ENCODE measurements around the gene YWHAG. TPM values are rescaled to one million over a fixed set of nuclear protein-coding genes. Genes with fewer than 3 reads are reported as not detected.

The YWHAG gene
- total and polyA plus RNA-seq, 9 of the 15 experiments (the other 6 are each of a cell fraction or from before 2014, with no cell fraction given): 30.4 to 246 (median 94.5) TPM

DNA sequence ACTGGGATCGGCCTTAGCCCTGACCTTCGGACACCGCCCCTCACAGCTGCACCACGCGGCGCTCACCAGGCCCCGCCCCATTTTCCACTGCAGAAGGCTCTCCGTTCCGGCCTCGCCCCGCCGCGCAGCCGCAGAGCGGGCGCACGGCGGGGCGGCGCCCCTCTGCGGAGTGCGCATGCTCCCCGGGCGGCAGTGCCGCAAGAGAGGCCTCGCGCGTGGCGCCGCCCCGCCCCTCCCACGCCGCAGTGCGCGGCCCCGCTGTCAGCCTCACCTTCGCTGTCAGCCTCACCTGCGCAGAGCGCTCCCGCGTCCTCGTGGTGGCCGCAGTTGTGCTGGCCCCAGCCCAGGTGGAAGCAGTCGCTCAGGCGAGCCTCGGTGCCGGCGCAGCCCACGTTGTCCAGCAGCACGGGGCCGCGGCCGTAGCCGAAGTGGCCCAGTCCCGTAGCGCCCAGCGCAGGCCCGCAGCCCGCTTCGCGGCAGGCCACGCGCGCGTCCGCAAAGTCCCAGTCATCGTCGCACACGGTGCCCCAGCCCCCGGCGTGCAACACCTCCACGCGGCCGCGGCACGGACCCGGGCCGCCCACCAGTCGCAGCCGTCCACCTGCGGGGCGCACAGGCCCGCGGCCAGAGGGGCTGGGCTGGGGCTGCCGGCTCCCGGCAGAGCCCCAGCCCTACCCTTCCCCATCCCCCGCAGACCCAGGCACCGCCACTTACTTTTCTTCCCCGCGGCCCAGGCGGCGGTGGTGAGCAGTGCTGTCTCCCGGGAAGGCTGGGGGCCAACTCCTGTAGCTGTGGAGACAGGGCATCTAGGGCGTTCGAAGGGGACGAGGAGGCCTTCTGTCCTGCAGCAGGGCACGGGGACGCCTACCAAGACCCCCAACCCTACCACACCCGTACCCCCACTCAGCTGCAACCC lies 34.6 kb upstream of the YWHAG start (continued):
- 0 out of 2 replicates have a peak, but pooled peaks have one; percentile 44 for TF ChIP-seq ZNF134 (CRISPR knock-in tag; conservative IDR thresholded peaks at IDR 0.05)
- no peak for TF ChIP-seq CC2D1A (IDR thresholded peaks at IDR 0.05)
- 0 out of 2 replicates have a peak, but pooled peaks have one; percentile 78 for TF ChIP-seq RBM14 (IDR thresholded peaks at IDR 0.05; ENCODE audit: borderline replicate concordance, insufficient read depth, low read depth, low read length)
- TF ChIP-seq PRPF4 (IDR thresholded peaks at IDR 0.05; ENCODE audit: insufficient read depth, low read depth, low read length, poor library complexity, severe bottlenecking): no peak
- TF ChIP-seq, protein P1, sequence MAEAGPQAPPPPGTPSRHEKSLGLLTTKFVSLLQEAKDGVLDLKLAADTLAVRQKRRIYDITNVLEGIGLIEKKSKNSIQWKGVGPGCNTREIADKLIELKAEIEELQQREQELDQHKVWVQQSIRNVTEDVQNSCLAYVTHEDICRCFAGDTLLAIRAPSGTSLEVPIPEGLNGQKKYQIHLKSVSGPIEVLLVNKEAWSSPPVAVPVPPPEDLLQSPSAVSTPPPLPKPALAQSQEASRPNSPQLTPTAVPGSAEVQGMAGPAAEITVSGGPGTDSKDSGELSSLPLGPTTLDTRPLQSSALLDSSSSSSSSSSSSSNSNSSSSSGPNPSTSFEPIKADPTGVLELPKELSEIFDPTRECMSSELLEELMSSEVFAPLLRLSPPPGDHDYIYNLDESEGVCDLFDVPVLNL (CRISPR knock-in tag; IDR thresholded peaks at IDR 0.05; ENCODE audit: low read depth): peak; percentile 81
- TF ChIP-seq KLF1 (tag; IDR thresholded peaks at IDR 0.05): peak; percentile 93
- TF ChIP-seq, protein P2, sequence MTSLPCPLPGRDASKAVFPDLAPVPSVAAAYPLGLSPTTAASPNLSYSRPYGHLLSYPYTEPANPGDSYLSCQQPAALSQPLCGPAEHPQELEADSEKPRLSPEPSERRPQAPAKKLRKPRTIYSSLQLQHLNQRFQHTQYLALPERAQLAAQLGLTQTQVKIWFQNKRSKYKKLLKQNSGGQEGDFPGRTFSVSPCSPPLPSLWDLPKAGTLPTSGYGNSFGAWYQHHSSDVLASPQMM (CRISPR knock-in tag; IDR thresholded peaks at IDR 0.05): no peak
- TF ChIP-seq, protein P3, sequence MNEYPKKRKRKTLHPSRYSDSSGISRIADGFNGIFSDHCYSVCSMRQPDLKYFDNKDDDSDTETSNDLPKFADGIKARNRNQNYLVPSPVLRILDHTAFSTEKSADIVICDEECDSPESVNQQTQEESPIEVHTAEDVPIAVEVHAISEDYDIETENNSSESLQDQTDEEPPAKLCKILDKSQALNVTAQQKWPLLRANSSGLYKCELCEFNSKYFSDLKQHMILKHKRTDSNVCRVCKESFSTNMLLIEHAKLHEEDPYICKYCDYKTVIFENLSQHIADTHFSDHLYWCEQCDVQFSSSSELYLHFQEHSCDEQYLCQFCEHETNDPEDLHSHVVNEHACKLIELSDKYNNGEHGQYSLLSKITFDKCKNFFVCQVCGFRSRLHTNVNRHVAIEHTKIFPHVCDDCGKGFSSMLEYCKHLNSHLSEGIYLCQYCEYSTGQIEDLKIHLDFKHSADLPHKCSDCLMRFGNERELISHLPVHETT (CRISPR knock-in tag; conservative IDR thresholded peaks at IDR 0.05 in 1 of 2, IDR thresholded peaks at IDR 0.05 in 1 of 2): peak in 1 of 2 experiments; percentile 76; a peak in 2 of 4 replicates
- no peak for TF ChIP-seq RFX7 (CRISPR knock-in tag; IDR thresholded peaks at IDR 0.05)
- 0 out of 2 replicates have a peak, but pooled peaks have one; percentile 74 for TF ChIP-seq TGIF2 (CRISPR knock-in tag; IDR thresholded peaks at IDR 0.05)
- TF ChIP-seq KDM5B (IDR thresholded peaks at IDR 0.05; ENCODE audit: insufficient replicate concordance, low read depth, low read length): peak; percentile 75
- TF ChIP-seq, protein P4, sequence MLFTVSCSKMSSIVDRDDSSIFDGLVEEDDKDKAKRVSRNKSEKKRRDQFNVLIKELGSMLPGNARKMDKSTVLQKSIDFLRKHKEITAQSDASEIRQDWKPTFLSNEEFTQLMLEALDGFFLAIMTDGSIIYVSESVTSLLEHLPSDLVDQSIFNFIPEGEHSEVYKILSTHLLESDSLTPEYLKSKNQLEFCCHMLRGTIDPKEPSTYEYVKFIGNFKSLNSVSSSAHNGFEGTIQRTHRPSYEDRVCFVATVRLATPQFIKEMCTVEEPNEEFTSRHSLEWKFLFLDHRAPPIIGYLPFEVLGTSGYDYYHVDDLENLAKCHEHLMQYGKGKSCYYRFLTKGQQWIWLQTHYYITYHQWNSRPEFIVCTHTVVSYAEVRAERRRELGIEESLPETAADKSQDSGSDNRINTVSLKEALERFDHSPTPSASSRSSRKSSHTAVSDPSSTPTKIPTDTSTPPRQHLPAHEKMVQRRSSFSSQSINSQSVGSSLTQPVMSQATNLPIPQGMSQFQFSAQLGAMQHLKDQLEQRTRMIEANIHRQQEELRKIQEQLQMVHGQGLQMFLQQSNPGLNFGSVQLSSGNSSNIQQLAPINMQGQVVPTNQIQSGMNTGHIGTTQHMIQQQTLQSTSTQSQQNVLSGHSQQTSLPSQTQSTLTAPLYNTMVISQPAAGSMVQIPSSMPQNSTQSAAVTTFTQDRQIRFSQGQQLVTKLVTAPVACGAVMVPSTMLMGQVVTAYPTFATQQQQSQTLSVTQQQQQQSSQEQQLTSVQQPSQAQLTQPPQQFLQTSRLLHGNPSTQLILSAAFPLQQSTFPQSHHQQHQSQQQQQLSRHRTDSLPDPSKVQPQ (CRISPR knock-in tag; IDR thresholded peaks at IDR 0.05; ENCODE audit: borderline replicate concordance): no peak
- TF ChIP-seq ZNF764 (CRISPR knock-in tag; IDR thresholded peaks at IDR 0.05; ENCODE audit: low read depth): no peak
- TF ChIP-seq ZNF583 (CRISPR knock-in tag; IDR thresholded peaks at IDR 0.05): peak; percentile 82; the same call in 1 of the 2 replicates
- peak; percentile 69 for TF ChIP-seq PHF20 (IDR thresholded peaks at IDR 0.05; ENCODE audit: partially characterized antibody)
- no peak for TF ChIP-seq SMAD2 (IDR thresholded peaks at IDR 0.05; ENCODE audit: low read depth, low read length)
- TF ChIP-seq, protein P5, sequence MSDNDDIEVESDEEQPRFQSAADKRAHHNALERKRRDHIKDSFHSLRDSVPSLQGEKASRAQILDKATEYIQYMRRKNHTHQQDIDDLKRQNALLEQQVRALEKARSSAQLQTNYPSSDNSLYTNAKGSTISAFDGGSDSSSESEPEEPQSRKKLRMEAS (CRISPR knock-in tag; IDR thresholded peaks at IDR 0.05): peak; percentile 95
- TF ChIP-seq RAD21 (CRISPR knock-in tag; conservative IDR thresholded peaks at IDR 0.05 in 1 of 2, IDR thresholded peaks at IDR 0.05 in 1 of 2): no peak
